NCI-H446 treated with DMSO at 0.1 percent for 48 hours (cell line): ENCODE data around the gene SOBP.

Experiments
- DNase-seq: peaks from one replicate; lab custom pipeline; 2025; lab: John Stamatoyannopoulos, UW

The SOBP gene

GRCh38 chr6:107616775-107617174 lies 126.9 kb downstream of the SOBP start:
- DNase-seq, result no peak

GRCh38 chr6:107617341-107617932 lies 127.5 kb downstream of the SOBP start:
- no peak for DNase-seq

- DNase-seq, result no peak
Measured at GRCh38 chr6:107618672-107619071, 128.8 kb downstream of the SOBP start.

DNA sequence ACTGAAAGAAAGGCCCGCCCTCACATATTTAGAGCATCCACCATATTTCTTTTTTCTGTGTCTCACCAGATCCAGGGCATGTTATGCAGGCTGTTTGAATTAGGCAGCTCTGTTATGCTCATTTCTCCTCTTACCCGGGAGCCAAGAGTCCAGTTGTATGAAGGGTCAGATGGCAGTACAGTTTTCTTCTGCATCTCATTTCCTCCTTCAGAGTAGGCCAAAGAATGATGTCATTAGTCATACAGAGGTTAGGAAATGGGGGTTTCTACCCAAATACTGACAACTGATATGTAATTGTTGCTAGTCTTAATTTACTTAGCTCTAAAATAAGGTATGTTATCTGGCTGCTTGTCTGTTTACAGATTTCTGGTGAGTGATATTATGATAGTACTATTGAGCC lies 130.8 kb downstream of the SOBP start:
- no peak for DNase-seq

DNA sequence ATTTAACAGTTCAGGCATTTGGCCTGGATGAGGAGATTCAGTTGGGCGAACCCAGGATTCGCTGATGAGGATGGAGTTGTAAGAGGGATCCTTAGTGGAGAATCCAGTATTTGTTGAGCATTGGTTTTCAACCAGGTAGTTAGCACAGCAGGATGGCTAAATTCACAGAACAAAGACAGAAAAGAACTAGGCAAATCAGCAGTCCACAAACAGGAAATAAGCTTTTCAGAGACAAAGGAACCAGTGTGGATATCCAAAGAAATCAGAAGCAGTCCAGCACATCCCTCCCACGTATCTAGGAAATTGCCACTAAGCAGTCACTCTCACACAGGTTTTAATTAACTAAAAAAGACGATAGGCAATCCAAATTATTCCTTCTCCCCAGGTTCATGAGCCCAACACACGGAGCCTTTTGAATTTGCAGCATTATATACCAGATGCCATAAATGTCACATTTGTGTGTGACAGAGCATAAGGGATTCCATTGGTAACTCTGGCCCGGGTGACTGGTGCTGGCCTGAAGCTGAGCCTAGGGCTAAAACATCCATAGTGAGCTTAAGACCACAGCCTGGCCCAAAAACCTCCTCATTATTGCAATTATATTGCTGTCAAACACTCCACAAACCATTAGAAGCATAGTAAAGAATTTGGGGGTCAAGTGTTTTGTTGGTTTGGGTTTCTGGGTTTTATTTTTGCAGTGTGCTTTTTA lies 131.5 kb downstream of the SOBP start:
- no peak for DNase-seq

- DNase-seq, result no peak
Measured at GRCh38 chr6:107622269-107622668, 132.4 kb downstream of the SOBP start.

DNA sequence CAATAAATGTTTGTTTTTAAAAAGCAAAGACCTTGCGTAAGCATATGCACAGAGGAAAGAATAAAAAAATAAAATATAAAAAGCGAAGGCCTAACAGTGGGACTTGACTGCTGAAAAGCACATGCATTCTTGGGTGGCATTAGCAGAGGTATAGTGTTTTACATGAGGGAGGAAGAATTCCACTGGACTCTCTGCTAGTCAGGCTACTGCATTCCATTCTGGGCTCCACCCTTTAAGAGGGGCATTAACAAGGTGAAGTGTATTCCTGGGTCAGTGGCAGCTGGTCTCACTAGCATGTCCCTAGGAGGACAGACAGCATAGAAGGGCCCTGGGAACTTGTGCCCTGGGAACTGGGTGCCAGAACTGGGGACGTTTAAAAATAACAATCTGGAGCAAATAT lies 134.1 kb downstream of the SOBP start:
- DNase-seq, result no peak

DNA sequence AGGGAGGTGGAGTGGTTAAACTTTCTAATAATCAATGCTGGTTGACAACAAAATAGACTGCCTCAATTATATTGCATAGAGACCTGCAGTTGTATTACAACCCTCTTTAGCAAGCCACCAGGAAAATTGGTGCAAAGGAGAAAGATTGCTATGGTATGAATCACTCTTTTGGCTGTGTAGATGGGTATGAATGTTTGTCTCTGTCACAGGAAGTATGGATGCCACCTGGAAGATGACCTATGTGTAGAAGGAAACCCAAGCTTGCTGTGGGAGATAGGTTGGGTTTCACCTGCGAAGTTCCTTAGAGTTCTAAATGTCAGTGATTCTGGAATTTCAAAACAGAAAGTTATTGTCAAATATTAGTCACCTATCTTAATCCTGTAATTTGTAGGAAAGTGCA lies 134.6 kb downstream of the SOBP start:
- no peak for DNase-seq

- no peak for DNase-seq
Measured at GRCh38 chr6:107625264-107625663, 135.3 kb downstream of the SOBP start.

GRCh38 chr6:107626645-107627044 lies 136.7 kb downstream of the SOBP start:
- no peak for DNase-seq

- no peak for DNase-seq
Measured at GRCh38 chr6:107627969-107628368, 138.1 kb downstream of the SOBP start.

DNA sequence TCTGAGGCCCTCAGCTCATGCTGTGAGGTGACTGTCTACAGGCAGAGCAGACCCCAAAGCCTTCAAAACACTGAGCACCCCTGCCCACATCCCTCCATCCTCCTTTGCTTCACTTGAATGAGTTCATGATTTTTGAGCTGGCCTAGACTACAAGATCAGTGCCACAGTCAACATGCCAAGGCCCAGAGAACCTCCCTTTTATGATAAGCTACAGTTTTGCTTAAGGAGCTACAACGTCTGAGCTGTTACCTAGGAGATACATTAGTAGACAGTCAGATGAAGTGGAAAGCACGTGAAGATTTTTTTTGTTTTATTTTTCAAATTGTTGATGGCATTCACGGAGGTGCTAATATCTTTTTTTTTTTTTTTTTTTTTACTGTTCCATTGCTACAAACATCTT lies 139.0 kb downstream of the SOBP start:
- DNase-seq, result no peak

- DNase-seq, result no peak
Measured at GRCh38 chr6:107629548-107630129, 139.7 kb downstream of the SOBP start.

DNA sequence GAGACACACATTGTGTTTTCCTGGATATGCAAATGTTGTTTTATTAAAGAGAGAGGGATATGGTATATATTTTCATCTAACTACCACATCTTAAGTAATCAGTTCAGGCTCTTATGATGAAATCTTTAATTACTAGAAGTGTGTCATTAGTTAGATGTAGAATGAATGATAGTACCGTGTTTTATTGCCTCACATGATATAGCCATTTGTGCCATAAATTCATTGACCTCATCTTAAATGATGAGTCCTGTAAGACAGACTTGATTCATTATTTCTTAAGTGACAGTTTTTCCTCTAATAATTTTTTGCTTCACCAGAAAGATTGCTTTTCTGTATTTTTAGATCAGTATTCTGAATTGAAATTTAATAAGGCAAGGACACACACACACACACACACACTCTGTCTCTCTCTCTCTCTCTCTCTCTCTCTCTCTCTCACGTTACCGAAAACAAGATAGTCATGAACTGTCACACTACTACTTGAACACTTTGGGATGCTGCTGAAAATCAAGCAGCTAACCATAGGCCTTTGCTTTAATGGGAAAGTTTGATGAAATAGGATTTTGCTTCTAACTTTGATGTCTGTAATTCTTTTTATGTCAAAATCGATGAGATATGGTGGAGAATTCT lies 140.5 kb downstream of the SOBP start:
- DNase-seq, result no peak

- DNase-seq, result no peak
Measured at GRCh38 chr6:107632381-107633136, 142.6 kb downstream of the SOBP start.

GRCh38 chr6:107633680-107634323 lies 143.9 kb downstream of the SOBP start:
- DNase-seq, result no peak

DNA sequence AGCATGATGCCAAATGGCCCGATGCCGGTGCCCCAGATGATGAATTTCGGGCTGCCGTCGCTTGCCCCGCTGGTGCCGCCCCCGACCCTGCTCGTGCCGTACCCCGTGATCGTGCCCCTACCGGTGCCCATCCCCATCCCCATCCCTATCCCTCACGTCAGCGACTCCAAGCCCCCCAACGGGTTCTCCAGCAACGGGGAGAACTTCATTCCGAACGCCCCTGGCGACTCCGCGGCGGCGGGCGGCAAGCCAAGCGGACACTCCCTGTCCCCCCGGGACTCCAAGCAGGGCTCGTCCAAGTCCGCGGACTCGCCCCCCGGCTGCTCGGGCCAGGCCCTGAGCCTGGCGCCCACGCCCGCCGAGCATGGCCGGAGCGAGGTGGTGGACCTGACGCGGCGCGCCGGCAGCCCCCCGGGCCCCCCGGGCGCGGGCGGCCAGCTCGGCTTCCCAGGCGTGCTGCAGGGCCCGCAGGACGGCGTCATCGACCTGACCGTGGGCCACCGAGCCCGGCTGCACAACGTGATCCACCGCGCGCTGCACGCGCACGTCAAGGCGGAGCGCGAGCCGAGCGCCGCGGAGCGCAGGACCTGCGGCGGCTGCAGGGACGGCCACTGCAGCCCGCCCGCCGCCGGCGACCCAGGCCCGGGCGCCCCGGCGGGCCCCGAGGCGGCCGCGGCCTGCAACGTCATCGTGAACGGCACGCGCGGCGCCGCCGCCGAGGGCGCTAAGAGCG lies 144.6 kb downstream of the SOBP start:
- no peak for DNase-seq

DNA sequence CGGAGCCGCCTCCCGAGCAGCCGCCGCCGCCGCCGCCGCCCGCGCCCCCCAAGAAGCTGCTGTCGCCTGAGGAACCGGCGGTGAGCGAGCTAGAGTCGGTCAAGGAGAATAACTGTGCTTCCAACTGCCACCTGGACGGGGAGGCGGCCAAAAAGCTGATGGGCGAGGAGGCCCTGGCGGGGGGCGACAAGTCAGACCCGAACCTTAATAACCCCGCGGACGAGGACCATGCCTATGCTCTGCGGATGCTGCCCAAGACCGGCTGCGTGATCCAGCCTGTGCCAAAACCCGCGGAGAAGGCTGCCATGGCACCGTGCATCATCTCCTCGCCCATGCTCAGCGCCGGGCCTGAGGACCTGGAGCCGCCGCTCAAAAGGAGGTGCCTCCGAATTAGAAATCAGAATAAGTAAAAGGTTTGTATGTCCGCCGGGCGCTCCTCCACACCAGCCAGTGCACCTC lies 145.2 kb downstream of the SOBP start:
- DNase-seq, result no peak

- no peak for DNase-seq
Measured at GRCh38 chr6:107636486-107636885, 146.6 kb downstream of the SOBP start.

- DNase-seq, result no peak
Measured at GRCh38 chr6:107637316-107638315, 147.7 kb downstream of the SOBP start.
